Smooth muscle cell (in vitro differentiated cells): Measurements from ENCODE around the gene LRP1B. TPM values are rescaled to one million over a fixed set of nuclear protein-coding genes. Genes with fewer than 3 reads are reported as not detected.

Experiments
- DNase-seq: peaks from one replicate; lab custom pipeline; 2025; ENCODE audit not compliant: unreplicated experiment; lab: John Stamatoyannopoulos, UW
- H2AFZ ChIP-seq: fragments of 200-600 bp; sonication (generic); 2 replicates; pipeline ENCODE4 v1.6.0; 2016; ENCODE audit warnings: antibody characterized with exemption, low read depth, mild to moderate bottlenecking
- H3F3A ChIP-seq: fragments of 200-600 bp; sonication (generic); 2 replicates; pipeline ENCODE4 v1.6.0; 2017; ENCODE audit warnings: antibody characterized with exemption, low read depth
- H3K27ac ChIP-seq: fragments of 200-600 bp; sonication (generic); 2 replicates; pipeline ENCODE4 v1.5.1; 2016; ENCODE audit warnings: low read depth, mild to moderate bottlenecking
- H3K27me3 ChIP-seq: fragments of 200-600 bp; sonication (generic); 2 replicates; pipeline ENCODE4 v1.6.1; 2016; ENCODE audit warnings: low read depth, mild to moderate bottlenecking
- H3K36me3 ChIP-seq: fragments of 200-600 bp; sonication (generic); 2 replicates; pipeline ENCODE4 v1.5.1; 2016; ENCODE audit warnings: low read depth
- H3K4me1 ChIP-seq: fragments of 200-600 bp; sonication (generic); 2 replicates; pipeline ENCODE4 v1.5.1; 2016; ENCODE audit warnings: low read depth
- H3K4me2 ChIP-seq: fragments of 200-600 bp; sonication (generic); 2 replicates; pipeline ENCODE4 v1.6.0; 2016; ENCODE audit warnings: mild to moderate bottlenecking
- H3K4me3 ChIP-seq: fragments of 200-600 bp; sonication (generic); 2 replicates; pipeline ENCODE4 v1.5.1; 2016; ENCODE audit warnings: mild to moderate bottlenecking
- H3K79me2 ChIP-seq: fragments of 200-600 bp; sonication (generic); 2 replicates; pipeline ENCODE4 v1.6.0; 2016; ENCODE audit warnings: low read depth, mild to moderate bottlenecking
- H3K9ac ChIP-seq: fragments of 200-600 bp; sonication (generic); 2 replicates; pipeline ENCODE4 v1.6.0; 2016; ENCODE audit warnings: low read depth
- H3K9me3 ChIP-seq: fragments of 200-600 bp; sonication (generic); replicated peaks from 2 replicates; pipeline ENCODE4 v1.5.1; 2016; ENCODE audit warnings: low read depth
- H4K20me1 ChIP-seq: fragments of 200-600 bp; sonication (generic); 2 replicates; pipeline ENCODE4 v1.6.0; 2016; ENCODE audit warnings: low read depth
- WGBS: methylation state at CpG from one replicate; pipeline ENCODE4 v1.1.7; 2016; ENCODE audit warnings: low lambda C conversion rate; 5-methylcytosine and 5-hydroxymethylcytosine counted together
- polyA plus RNA-seq: library from polyadenylated mRNA; unstranded; fragments of >200 nt; fragmentation: Nextera tagmentation; extraction: Ambion mirVana; gene quantifications from 2 replicates; pipeline ENCODE4 v1.2.1, GENCODE V29; 2016
- total RNA-seq: library from RNA; depleted of rRNA; stranded (reverse); fragments of >200 nt; gene quantifications from 2 replicates; pipeline ENCODE4 v1.2.3, GENCODE V29; 2014
- TF ChIP-seq, protein P1 (sequence below): fragments of 200-600 bp; sonication (generic); IDR thresholded peaks from 2 replicates; pipeline ENCODE4 v1.5.1; 2017; ENCODE audit warnings: borderline replicate concordance, mild to moderate bottlenecking, antibody characterized with exemption; ENCODE audit not compliant: insufficient read depth, poor library complexity, severe bottlenecking

The LRP1B gene
- total and polyA plus RNA-seq, 2 experiments from 2014 or later, result 0.08 to 2.9 TPM

DNA sequence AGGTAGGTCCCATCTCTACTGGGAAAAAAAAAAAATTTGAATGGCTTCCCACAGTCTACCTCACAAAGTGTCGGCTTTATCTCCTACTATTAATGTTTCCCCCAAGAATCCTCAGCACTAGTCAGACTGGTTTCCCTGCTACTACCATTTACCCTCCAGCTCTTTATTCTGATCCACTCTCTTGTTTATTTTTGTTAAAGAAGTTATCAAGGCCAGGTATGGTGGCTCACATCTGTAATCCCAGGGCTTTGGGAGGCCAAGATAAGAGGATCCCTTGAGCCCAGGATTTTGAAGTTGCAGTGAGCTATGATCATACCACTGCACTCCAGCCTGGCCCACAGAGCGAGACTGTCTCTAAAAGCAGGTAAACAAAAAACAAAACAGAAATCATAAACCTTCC, 1275.3 kb downstream of the LRP1B start:
- no peak overlapping the region for H3K4me3 ChIP-seq
- H3K27me3 ChIP-seq, result no peaks in the 10 kb centered on the region
- no peaks in the 10 kb centered on the region for H3F3A ChIP-seq
- no peak overlapping the region for H3K4me2 ChIP-seq
- TF ChIP-seq, protein P1, sequence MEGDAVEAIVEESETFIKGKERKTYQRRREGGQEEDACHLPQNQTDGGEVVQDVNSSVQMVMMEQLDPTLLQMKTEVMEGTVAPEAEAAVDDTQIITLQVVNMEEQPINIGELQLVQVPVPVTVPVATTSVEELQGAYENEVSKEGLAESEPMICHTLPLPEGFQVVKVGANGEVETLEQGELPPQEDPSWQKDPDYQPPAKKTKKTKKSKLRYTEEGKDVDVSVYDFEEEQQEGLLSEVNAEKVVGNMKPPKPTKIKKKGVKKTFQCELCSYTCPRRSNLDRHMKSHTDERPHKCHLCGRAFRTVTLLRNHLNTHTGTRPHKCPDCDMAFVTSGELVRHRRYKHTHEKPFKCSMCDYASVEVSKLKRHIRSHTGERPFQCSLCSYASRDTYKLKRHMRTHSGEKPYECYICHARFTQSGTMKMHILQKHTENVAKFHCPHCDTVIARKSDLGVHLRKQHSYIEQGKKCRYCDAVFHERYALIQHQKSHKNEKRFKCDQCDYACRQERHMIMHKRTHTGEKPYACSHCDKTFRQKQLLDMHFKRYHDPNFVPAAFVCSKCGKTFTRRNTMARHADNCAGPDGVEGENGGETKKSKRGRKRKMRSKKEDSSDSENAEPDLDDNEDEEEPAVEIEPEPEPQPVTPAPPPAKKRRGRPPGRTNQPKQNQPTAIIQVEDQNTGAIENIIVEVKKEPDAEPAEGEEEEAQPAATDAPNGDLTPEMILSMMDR, result no peak
- H3K79me2 ChIP-seq, result no peaks in the 10 kb centered on the region
- no peak for DNase-seq
- no peak overlapping the region for H3K27ac ChIP-seq
- H3K36me3 ChIP-seq, result no peaks in the 10 kb centered on the region
- H2AFZ ChIP-seq, result no peak overlapping the region
- 63% methylated on average over 2 of the region's 2 CpGs for WGBS
- no peaks in the 10 kb centered on the region for H4K20me1 ChIP-seq
- H3K9ac ChIP-seq, result no peak overlapping the region
- H3K4me1 ChIP-seq, result no peaks in the 10 kb centered on the region
- H3K9me3 ChIP-seq, result no peaks in the 10 kb centered on the region

DNA sequence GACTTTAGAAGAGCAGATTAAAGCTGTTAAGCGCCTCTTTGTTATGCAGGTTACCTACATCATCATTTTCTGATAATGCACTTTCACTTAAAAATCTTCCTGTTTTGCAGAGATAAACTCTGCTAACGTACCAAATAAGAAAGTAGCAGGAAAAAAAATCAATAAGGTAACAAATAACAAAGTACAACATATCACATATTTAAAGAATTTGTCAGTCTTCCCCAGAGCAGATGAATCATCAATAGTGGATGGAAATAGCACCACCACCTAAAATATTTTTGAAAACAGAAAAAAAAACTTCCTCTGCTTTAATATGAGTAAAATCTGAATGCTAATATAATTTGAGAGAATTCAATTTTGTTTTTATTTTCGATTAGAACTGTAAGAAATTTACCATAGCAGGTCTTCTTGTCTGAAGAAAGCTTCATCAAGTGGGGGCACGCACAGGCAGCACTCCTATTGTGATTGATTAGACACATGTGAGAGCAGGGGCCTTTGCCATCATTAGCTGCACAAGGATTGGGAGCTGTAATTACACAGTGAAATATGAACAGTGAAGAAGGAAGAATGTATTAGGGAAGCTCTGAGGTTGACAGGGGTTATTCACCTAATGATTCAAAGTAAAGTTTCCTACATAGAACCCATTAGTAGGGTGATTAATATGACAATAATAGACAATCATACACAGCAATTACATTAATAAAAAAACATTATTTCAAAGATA, 1279.4 kb downstream of the LRP1B start:
- Histone ChIP-seq H3F3A (no peaks in the 10 kb centered on the region), H3K27me3 (no peaks in the 10 kb centered on the region), H3K4me1 (no peaks in the 10 kb centered on the region), H3K4me3 (no peak overlapping the region), H3K9ac (no peak overlapping the region), H3K36me3 (no peaks in the 10 kb centered on the region), H3K79me2 (no peaks in the 10 kb centered on the region), H3K4me2 (no peak overlapping the region), H2AFZ (no peak overlapping the region), H3K9me3 (no peaks in the 10 kb centered on the region), H4K20me1 (no peaks in the 10 kb centered on the region), H3K27ac (no peak overlapping the region)
- WGBS, result 87% methylated on average over 4 of the region's 4 CpGs
- TF ChIP-seq, protein P1, result no peak
- DNase-seq, result no peak

DNA sequence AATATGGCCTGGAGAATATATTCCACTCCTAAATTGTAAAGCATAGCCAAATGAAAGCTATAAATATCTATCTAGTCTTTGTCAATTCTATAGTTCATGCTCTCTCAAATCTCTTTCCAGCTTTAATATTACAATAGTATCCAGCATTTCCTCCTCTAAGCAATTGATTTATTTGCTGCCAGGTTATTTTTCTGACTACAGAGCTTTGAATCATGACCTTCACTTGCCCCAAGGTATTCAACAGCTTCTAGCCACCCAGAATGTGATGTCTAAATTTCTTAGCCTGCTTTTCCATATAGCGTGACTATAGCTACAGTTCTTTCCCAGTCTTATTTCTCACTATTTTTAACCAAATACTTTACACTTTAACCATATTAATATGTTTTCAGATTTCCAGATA, 1287.6 kb downstream of the LRP1B start:
- H3K79me2 ChIP-seq, result no peaks in the 10 kb centered on the region
- WGBS, result 100% methylated on average over 1 of the region's 1 CpG

More for the DNA sequence above, 1287.6 kb downstream of the LRP1B start:
- no peaks in the 10 kb centered on the region for H3F3A ChIP-seq
- H3K27ac ChIP-seq, result no peak overlapping the region
- no peak overlapping the region for H3K4me2 ChIP-seq
- H4K20me1 ChIP-seq, result no peaks in the 10 kb centered on the region
- no peak overlapping the region for H3K9ac ChIP-seq
- H3K36me3 ChIP-seq, result no peaks in the 10 kb centered on the region
- H3K27me3 ChIP-seq, result no peaks in the 10 kb centered on the region
- DNase-seq, result no peak
- H3K4me1 ChIP-seq, result no peaks in the 10 kb centered on the region
- no peak overlapping the region for H3K4me3 ChIP-seq
- TF ChIP-seq, protein P1, result no peak
- no peak overlapping the region for H2AFZ ChIP-seq
- H3K9me3 ChIP-seq, result no peaks in the 10 kb centered on the region
